H9 (cell line): ENCODE measurements around the gene SOX3. TPM values are rescaled to one million over a fixed set of nuclear protein-coding genes. Genes with fewer than 3 reads are reported as not detected.

Experiments
- DNase-seq: peaks from one replicate; pipeline ENCODE4 v3.0.0-alpha.2; 2017
- H2AFZ ChIP-seq: one replicate; pipeline ENCODE4 v1.6.1; 2013; ENCODE audit warnings: mild to moderate bottlenecking, low read length, control low read depth, moderate library complexity
- H2AK5ac ChIP-seq: 2 replicates; pipeline ENCODE4 v1.6.1; 2013; ENCODE audit warnings: low read length, control low read depth, mixed read lengths; ENCODE audit not compliant: insufficient read length
- H2BK120ac ChIP-seq: one replicate; pipeline ENCODE4 v1.6.1; 2013; ENCODE audit warnings: low read depth, mild to moderate bottlenecking, low read length, control low read depth, inconsistent platforms; ENCODE audit not compliant: poor library complexity, severe bottlenecking
- H2BK12ac ChIP-seq: 2 replicates; pipeline ENCODE4 v1.6.1; 2013; ENCODE audit warnings: low read length, control low read depth, mixed read lengths, low read depth; ENCODE audit not compliant: insufficient read length
- H2BK15ac ChIP-seq: 2 replicates; pipeline ENCODE4 v1.6.1; 2013; ENCODE audit warnings: low read depth, low read length, control low read depth
- H2BK20ac ChIP-seq: one replicate; pipeline ENCODE4 v1.6.1; 2013; ENCODE audit warnings: low read depth, mild to moderate bottlenecking, low read length, control low read depth, inconsistent platforms; ENCODE audit not compliant: poor library complexity, severe bottlenecking
- H2BK5ac ChIP-seq: 2 replicates; pipeline ENCODE4 v1.6.1; 2013; ENCODE audit warnings: low read length, control low read depth, mixed read lengths; ENCODE audit not compliant: insufficient read length
- H3K14ac ChIP-seq: 2 replicates; pipeline ENCODE4 v1.6.1; 2013; ENCODE audit warnings: low read length, control low read depth; ENCODE audit not compliant: insufficient read depth
- H3K18ac ChIP-seq: 2 replicates; pipeline ENCODE4 v1.6.1; 2013; ENCODE audit warnings: low read depth, mild to moderate bottlenecking, mixed read lengths, low read length, control low read depth; ENCODE audit not compliant: insufficient read length
- H3K23ac ChIP-seq: 2 replicates; pipeline ENCODE4 v1.6.1; 2013; ENCODE audit warnings: low read length, control low read depth, mixed read lengths, low read depth; ENCODE audit not compliant: insufficient read length
- H3K23me2 ChIP-seq: 2 replicates; pipeline ENCODE4 v1.6.1; 2013; ENCODE audit warnings: low read depth, mild to moderate bottlenecking, mixed read lengths, low read length, control low read depth; ENCODE audit not compliant: insufficient read length, poor library complexity, severe bottlenecking
- H3K27ac ChIP-seq: 2 replicates; pipeline ENCODE4 v1.5.1; 2013; ENCODE audit warnings: low read length, control low read depth, mixed read lengths, low read depth; ENCODE audit not compliant: insufficient read length
- H3K27me3 ChIP-seq: 2 replicates; pipeline ENCODE4 v1.6.1; 2013; ENCODE audit warnings: low read length, control low read depth, inconsistent platforms; ENCODE audit not compliant: insufficient read depth
- H3K4ac ChIP-seq: 2 replicates; pipeline ENCODE4 v1.6.1; 2013; ENCODE audit warnings: low read depth, mild to moderate bottlenecking, control low read depth, inconsistent platforms, low read length, moderate library complexity
- H3K4me1 ChIP-seq: 2 replicates; pipeline ENCODE4 v1.6.1; 2013; ENCODE audit warnings: low read length, control low read depth, inconsistent platforms; ENCODE audit not compliant: insufficient read depth
- H3K4me2 ChIP-seq: 2 replicates; pipeline ENCODE4 v1.6.1; 2013; ENCODE audit warnings: low read length, control low read depth, mixed read lengths; ENCODE audit not compliant: insufficient read length, insufficient read depth
- H3K56ac ChIP-seq: 2 replicates; pipeline ENCODE4 v1.6.1; 2013; ENCODE audit warnings: low read depth, mild to moderate bottlenecking, mixed read lengths, low read length, control low read depth; ENCODE audit not compliant: insufficient read length
- H3K79me1 ChIP-seq: 2 replicates; pipeline ENCODE4 v1.6.1; 2013; ENCODE audit warnings: low read depth, mild to moderate bottlenecking, moderate library complexity, low read length, control low read depth, inconsistent platforms; ENCODE audit not compliant: insufficient read depth, poor library complexity, severe bottlenecking
- H3K79me2 ChIP-seq: 2 replicates; pipeline ENCODE4 v1.6.1; 2013; ENCODE audit warnings: low read length, control low read depth, inconsistent platforms; ENCODE audit not compliant: insufficient read depth
- H3K9ac ChIP-seq: 2 replicates; pipeline ENCODE4 v1.6.1; 2013; ENCODE audit warnings: low read length, control low read depth, mixed read lengths; ENCODE audit not compliant: insufficient read length; ENCODE audit errors: extremely low read depth
- H3K9me3 ChIP-seq: one replicate; pipeline ENCODE4 v1.6.1; 2013; ENCODE audit warnings: low read depth, low read length, inconsistent platforms; ENCODE audit not compliant: control insufficient read depth
- H3T11ph ChIP-seq: one replicate; pipeline ENCODE4 v1.6.1; 2013; ENCODE audit warnings: mild to moderate bottlenecking, low read length, control low read depth, inconsistent platforms
- H4K20me1 ChIP-seq: one replicate; pipeline ENCODE4 v1.6.1; 2013; ENCODE audit not compliant: control insufficient read depth, insufficient read length, insufficient read depth
- H4K5ac ChIP-seq: 2 replicates; pipeline ENCODE4 v1.6.1; 2013; ENCODE audit warnings: low read depth, mild to moderate bottlenecking, mixed read lengths, low read length, control low read depth; ENCODE audit not compliant: insufficient read length
- H4K8ac ChIP-seq: replicated peaks from 2 replicates; pipeline ENCODE4 v1.6.1; 2013; ENCODE audit warnings: low read length, control low read depth, mixed read lengths, low read depth; ENCODE audit not compliant: insufficient read length
- H4K91ac ChIP-seq: 2 replicates; pipeline ENCODE4 v1.6.1; 2013; ENCODE audit warnings: low read depth, mild to moderate bottlenecking, moderate library complexity, mixed read lengths, low read length, control low read depth; ENCODE audit not compliant: insufficient read length
- H3K27ac Mint-ChIP-seq, 3 experiments: 2 replicates in 2 of 3; 3 replicates in 1 of 3; pipeline ENCODE4 v1.8.0; 2020 to 2021; ENCODE audit warnings: mixed read lengths in 3 of 3, mild to moderate bottlenecking in 1 of 3, moderate library complexity in 1 of 3
- H3K27me3 Mint-ChIP-seq: 2 replicates; pipeline ENCODE4 v1.8.0; 2021; ENCODE audit warnings: low read depth, mild to moderate bottlenecking, moderate library complexity, mixed read lengths
- H3K36me3 Mint-ChIP-seq, 3 experiments: 2 replicates in 2 of 3; 3 replicates in 1 of 3; pipeline ENCODE4 v1.8.0; 2020 to 2021; ENCODE audit warnings: low read depth in 3 of 3, mixed read lengths in 3 of 3; ENCODE audit not compliant: insufficient read depth in 1 of 3
- H3K4me1 Mint-ChIP-seq, 2 experiments: 2 replicates each; pipeline ENCODE4 v1.8.0; 2020; ENCODE audit warnings: mixed read lengths in 2 of 2
- H3K4me3 Mint-ChIP-seq, 2 experiments: 2 replicates in 1 of 2; 3 replicates in 1 of 2; pipeline ENCODE4 v1.8.0; 2020 to 2021; ENCODE audit warnings: mild to moderate bottlenecking in 2 of 2, mixed read lengths in 2 of 2, moderate library complexity in 1 of 2
- H3K9me3 Mint-ChIP-seq, 2 experiments: 2 replicates in 1 of 2; 3 replicates in 1 of 2; pipeline ENCODE4 v1.8.0; 2020; ENCODE audit warnings: mild to moderate bottlenecking in 2 of 2, mixed read lengths in 2 of 2, moderate library complexity in 1 of 2
- CTCF ChIP-seq: fragments of 200-600 bp; sonication (generic); conservative IDR thresholded peaks from 3 replicates; pipeline ENCODE4 v1.8.0; 2021; ENCODE audit warnings: antibody characterized with exemption, mild to moderate bottlenecking
- WGBS: extraction: QIAGEN DNeasy Blood & Tissue Kit; methylation state at CpG from one replicate; pipeline ENCODE4 v1.1.7; 2013; ENCODE audit warnings: missing lambda C conversion rate, low lambda C conversion rate, mixed read lengths; ENCODE audit not compliant: insufficient read length; ENCODE audit errors: extremely low coverage; 5-methylcytosine and 5-hydroxymethylcytosine counted together
- total RNA-seq: library from RNA; stranded (reverse); gene quantifications from 2 replicates; pipeline ENCODE4 v1.2.1, GENCODE V29; 2021

Gene SOX3
- total RNA-seq, 1 experiment from 2014 or later = 7.7 TPM

- Histone ChIP-seq H4K91ac (no peak overlapping the region), H2BK5ac (no peak overlapping the region), H3T11ph (no peak overlapping the region), H3K23me2 (peaks cover 30% of the 10 kb centered on the region), H2AFZ (no peak overlapping the region), H3K27me3 (peaks cover 17% of the 10 kb centered on the region; the same call in 1 of the 2 replicates), H4K8ac (no peak overlapping the region), H3K9ac (no peak overlapping the region), H2BK15ac (no peak overlapping the region), H3K18ac (no peak overlapping the region), H3K23ac (no peak overlapping the region), H2BK120ac (no peak overlapping the region), H3K14ac (no peak overlapping the region), H3K4ac (no peak overlapping the region), H2BK12ac (no peak overlapping the region), H3K4me1 (no peaks in the 10 kb centered on the region; the same call in 1 of the 2 replicates), H2BK20ac (no peak overlapping the region), H2AK5ac (no peak overlapping the region), H3K56ac (no peak overlapping the region), H4K5ac (no peak overlapping the region), H3K27ac (no peak overlapping the region), H3K79me1 (no peaks in the 10 kb centered on the region), H3K79me2 (no peaks in the 10 kb centered on the region), H4K20me1 (no peaks in the 10 kb centered on the region), H3K4me2 (peak overlapping the region; percentile 81), H3K9me3 (no peaks in the 10 kb centered on the region)
- H3K4me3 Mint-ChIP-seq = peak overlapping the region; percentile 77 to 80
- peak overlapping the region in 2 of 3 experiments; percentile 48 to 84; a peak in 2 of 7 replicates for H3K27ac Mint-ChIP-seq
- H3K27me3 Mint-ChIP-seq = peaks cover 85% of the 10 kb centered on the region
- peak; percentile 30 for DNase-seq
- no CpG with 5 or more reads among the region's 14 CpGs for WGBS
- no peak for TF ChIP-seq CTCF
- H3K36me3 Mint-ChIP-seq = peaks cover 0 to 15% (median 11%) of the 10 kb centered on the region in 3 experiments; a peak in 5 of 7 replicates
- H3K9me3 Mint-ChIP-seq = peaks cover 14 to 17% of the 10 kb centered on the region in 2 experiments
- H3K4me1 Mint-ChIP-seq = peaks cover 51% of the 10 kb centered on the region in 2 experiments
These were observed 2.9 kb downstream of the SOX3 start for GRCh38 chrX:140501940-140502468.
